GM23248 (cell line): ENCODE results near the gene LDLRAD3.

Experiments
- EZH2 ChIP-seq: fragments of 200-600 bp; sonication (generic); IDR thresholded peaks from 2 replicates; pipeline ENCODE4 v1.6.1; 2018; ENCODE audit warnings: antibody characterized with exemption, mild to moderate bottlenecking; ENCODE audit not compliant: insufficient read depth, poor library complexity, severe bottlenecking
- EZH2phosphoT487 ChIP-seq: fragments of 200-600 bp; sonication (generic); IDR thresholded peaks from 2 replicates; pipeline ENCODE4 v1.6.1; 2018; ENCODE audit warnings: antibody characterized with exemption, moderate library complexity, mild to moderate bottlenecking, low read depth; ENCODE audit not compliant: insufficient read depth

- TF ChIP-seq EZH2phosphoT487 (no peak), EZH2 (no peak)
These were observed 320.4 kb downstream of the LDLRAD3 start for GRCh38 chr11:36264011-36264972.
